HG02884 (cell line): ENCODE data around the gene CLRN3.

Source experiments
- ATAC-seq: cut with Tn5 transposase; IDR thresholded peaks from one replicate; pipeline ENCODE4 v1.9.1; 2021; ENCODE audit warnings: mild to moderate bottlenecking, moderate library complexity; ENCODE audit not compliant: unreplicated experiment

CLRN3 gene

DNA sequence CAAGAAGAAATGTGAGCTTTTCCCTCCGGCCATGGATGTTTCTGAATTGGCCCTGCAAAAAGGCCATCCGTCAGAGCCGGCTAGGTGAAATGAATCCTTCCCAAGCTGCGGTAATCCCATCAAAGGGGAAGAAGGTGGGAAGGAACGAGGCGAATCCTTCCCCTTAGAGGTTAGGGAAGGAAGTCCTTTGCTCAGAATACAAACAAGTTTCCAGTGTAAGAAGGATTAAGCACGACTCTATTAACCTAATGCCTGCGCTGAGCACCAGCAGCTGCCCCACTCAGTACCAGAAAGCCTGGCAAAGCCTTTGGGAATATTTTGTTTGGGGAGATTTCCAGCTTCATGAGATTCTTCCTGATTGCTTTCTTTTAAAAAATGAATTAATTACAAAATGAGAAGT lies 42.8 kb downstream of the CLRN3 start:
- ATAC-seq: no peak

DNA sequence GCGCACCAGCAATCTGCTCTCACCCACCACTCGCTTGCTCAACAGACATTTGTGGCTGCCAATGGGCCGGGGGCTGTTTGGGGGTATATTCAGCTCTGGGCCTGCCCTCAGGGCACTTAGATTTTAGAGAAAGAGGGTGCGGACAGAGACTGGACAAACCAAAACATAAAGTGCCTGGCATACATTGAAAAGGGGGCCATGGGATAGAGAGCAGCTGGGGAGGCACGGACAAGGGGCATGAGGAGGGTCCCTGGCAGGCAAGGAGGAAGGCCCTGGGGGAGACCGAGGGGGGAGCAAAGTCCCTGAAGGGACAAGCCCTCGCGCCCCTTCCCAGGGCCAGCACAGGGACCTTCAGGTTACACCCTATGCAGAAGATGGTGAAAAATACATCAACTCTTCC lies 43.5 kb downstream of the CLRN3 start:
- no peak for ATAC-seq

DNA sequence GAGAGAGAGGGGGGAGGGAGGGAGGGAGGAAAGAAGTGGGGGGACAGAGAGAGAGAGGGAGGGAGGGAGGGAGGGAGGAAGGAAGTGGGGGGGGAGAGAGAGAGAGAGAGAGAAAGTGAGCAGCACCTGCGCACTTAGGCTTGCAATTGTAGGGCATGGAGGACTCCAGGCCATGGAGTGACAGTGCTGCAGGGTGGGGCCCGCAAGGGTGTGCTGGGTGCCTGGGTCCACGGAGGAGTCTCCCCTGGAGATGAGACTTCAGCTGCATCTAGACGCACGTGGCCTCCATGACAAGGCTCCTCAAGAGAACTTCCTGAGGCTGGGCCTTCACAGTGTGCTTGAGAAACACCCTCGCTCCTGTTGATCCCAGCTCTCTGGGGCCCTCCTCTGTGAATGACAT lies 44.5 kb downstream of the CLRN3 start:
- no peak for ATAC-seq

DNA sequence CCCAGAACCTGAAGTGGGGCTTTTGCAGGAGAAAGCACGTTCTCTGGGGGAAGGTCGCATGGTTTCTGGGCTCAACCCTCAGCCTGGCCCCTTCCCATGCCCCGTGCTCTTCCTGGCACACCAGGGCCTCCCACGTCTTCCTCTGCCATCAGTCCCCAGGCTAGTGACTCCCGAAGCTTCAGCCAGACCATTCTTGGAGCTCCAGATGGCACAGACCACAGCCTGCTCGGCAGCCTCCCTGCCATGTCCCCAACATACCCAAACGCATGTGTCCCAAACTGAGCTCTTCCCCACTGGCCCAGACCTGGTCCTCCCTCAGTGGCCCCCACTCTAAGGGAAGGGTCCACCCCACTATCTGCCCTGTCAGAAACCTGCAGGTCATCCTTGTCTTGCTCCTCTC lies 47.0 kb downstream of the CLRN3 start:
- ATAC-seq: no peak

DNA sequence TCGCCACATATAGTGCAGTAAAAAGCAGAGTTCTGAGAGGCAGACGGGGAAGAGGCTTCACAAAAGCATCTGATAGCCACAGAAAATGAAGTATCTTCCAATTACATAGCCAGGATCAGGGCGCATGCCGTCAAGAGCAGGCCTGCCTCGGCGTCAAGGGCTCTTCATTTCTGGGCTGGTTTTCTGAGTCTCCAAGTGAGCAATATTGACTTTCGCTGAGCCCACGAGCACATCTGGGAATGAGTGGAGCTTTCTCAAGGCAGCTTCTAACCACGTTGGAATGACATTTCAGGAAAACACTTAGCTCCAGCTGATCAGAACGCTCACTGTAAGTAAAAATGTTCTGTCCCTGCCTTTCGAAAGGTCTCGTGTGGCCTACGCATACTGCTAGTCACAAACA lies 51.9 kb downstream of the CLRN3 start:
- ATAC-seq: no peak

DNA sequence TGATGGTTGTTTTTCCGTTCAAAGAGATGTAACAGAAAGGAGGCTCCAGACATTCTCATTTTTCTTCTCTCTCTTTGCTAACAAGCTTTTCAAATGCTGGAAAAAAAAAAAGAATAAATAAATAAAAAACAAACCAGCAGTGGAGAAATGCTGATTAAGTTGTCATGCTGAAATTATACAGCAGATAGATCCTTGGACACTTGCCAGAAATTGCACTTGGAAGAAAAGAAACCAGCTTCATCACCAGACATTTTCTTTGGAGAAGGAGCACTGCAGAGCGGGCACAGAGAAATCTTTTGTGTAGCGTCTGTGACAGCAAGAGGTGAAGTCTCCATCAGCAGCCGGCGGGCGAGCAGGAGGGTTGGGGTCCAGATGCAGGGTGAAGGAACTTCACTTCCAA lies 55.8 kb downstream of the CLRN3 start:
- no peak for ATAC-seq

DNA sequence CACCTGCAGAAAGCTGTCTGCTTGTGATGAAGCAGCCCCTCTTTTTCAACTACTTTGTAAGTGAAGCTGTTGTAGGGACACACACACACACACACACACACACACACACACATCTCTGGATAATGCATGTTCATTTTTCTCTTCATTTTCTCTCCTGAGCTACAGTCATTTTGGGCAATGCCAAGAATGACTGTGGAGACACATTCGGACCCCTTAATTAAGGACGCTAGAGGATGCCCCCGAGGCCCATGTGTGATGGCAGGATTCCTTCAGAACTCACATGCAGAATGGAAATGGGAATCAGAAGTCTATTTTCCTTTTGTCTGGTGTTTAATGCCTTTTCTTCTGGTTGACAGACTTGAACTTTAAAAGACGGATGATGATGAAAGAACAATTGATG lies 56.6 kb downstream of the CLRN3 start:
- ATAC-seq: no peak

DNA sequence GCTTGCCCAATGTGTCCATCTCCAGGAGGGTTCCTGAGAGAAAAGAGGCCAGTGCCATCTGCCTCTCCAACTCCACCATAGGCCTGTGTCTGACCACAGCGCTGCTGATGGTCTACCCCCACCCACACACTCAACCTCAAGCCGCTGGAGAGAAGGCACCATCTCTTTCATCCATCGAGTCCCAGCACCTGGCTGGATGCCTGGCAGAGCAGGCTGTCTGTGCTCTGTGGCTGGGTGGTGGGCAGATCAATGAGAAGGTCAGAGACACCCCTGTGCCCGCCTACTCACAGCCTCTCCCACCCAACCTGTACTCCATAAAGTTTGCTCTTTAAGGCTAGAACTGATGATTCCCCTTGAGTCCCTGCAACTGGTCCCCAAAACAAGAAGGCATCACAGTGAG lies 58.0 kb downstream of the CLRN3 start:
- no peak for ATAC-seq

DNA sequence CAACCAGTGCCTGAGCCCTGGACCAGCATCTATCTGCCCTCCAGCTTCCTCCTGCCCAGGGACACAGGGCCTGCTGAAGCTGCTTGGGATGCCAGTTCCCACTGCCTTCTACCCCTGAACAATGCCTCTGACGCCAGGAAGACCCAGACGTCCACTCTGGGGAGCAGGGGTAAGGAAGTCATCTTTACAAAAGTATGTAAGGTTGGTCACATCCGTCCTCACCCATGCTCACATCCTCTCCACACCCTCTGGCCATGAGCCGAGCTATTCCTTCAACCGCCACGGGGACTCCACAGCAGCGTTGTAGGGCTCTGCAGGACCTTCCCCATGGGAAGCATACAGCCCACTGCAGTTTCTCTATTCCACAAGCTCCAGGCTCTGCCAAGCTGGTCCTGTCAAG lies 58.5 kb downstream of the CLRN3 start:
- no peak for ATAC-seq

DNA sequence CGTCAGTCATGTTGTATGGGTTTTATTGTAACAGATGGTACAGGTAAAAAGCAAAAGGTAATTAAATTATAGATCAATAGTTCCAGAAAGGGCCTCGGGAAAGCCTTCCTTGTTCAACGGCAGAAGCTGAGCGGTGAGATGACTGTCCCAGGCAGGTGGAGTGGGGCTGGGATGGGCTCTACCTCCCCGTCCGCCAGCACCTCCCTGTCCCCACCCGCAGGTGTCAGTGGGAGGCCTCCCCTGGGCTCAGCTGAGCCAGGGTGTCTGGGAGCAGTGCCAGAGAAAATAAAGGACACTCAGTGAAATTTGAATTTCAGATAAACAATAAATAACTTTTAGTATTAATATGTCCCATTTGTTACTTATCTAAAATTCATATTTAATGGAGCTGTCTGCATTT lies 58.9 kb downstream of the CLRN3 start:
- no peak for ATAC-seq

DNA sequence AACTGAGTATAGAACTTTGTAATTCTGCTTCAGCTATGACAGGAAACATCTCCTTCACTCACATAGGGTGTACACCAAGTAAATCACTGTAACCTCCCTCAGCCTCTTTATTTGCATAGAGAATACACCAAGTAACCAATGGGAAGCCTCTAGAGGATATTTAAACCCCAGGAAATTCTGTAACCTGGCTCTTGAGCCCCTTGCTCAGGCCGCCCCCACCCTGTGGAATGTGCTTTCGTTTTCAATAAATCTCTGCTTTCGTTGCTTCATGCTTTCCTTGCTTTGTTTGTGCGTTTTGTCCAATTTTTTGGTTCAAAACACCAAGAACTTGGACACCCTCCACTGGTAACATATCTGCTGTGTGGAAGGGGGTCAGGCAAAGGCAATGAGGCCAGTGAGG lies 60.2 kb downstream of the CLRN3 start:
- no peak for ATAC-seq

DNA sequence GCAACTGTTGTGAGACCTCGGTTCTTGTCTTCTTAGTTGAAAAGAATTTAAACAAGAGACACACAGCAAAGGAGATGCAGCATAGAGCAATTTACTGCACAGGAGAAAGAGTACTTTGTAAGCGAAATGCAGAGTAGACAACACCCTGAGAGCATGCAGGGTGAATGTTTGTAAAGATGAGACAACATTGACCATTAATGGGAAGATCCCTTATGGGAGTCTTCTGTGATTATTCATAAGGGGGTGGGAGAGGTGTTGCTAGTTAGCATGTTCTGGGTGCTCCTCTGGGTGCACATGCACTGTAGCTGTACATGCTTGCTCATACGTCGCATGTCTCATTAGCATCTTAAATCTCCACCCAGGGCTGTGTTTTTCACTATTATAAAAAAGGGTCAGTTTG lies 62.3 kb downstream of the CLRN3 start:
- ATAC-seq: no peak
